Body of pancreas (tissue), 4 donors: ENCODE data around the gene PRCC. TPM values are rescaled to one million over a fixed set of nuclear protein-coding genes. Genes with fewer than 3 reads are reported as not detected.

Experiments used
- ATAC-seq: fragments of 150-250 bp; one replicate; pipeline ENCODE4 v1.9.1; 2016
- DNase-seq, 4 donors: peaks; one replicate each; pipeline ENCODE4 v3.0.0-alpha.2; 2019
- H3K27ac ChIP-seq, 4 donors: fragments of 200-600 bp; sonication (generic); 1 replicate in 3 of 4; 2 replicates in 1 of 4; pipeline versions ENCODE4 v1.5.1 to v1.6.1; 2016 to 2019; ENCODE audit warnings: mild to moderate bottlenecking in 1 of 4, mixed read lengths in 1 of 4, moderate library complexity in 1 of 4
- H3K27me3 ChIP-seq, 2 donors: fragments of 200-600 bp; sonication (generic); one replicate each; pipeline ENCODE4 v1.6.0; 2016; ENCODE audit warnings: mild to moderate bottlenecking in 1 of 2
- H3K36me3 ChIP-seq, 2 donors: fragments of 200-600 bp; sonication (generic); replicated peaks in 1 of 2; 2 replicates each; pipeline ENCODE4 v1.5.1; 2016; ENCODE audit warnings: low read depth in 2 of 2; ENCODE audit not compliant: insufficient read depth in 1 of 2
- H3K4me1 ChIP-seq: fragments of 200-600 bp; sonication (generic); one replicate; pipeline ENCODE4 v1.6.0; 2016
- H3K4me3 ChIP-seq, 2 donors: fragments of 200-600 bp; sonication (generic); 1 replicate in 1 of 2; 2 replicates in 1 of 2; pipeline ENCODE4 v1.5.1; 2016 to 2019
- H3K9me3 ChIP-seq, 3 donors: fragments of 200-600 bp; sonication (generic); 1 replicate in 2 of 3; 2 replicates in 1 of 3; pipeline ENCODE4 v1.5.1; 2016
- POLR2A ChIP-seq, 3 donors: fragments of 450-650 bp; IDR thresholded peaks; one replicate each; pipeline ENCODE4 v1.6.1; 2016; ENCODE audit warnings: antibody characterized with exemption in 3 of 3, mild to moderate bottlenecking in 2 of 3
- WGBS, 2 donors: methylation state at CpG; one replicate each; pipeline ENCODE4 v1.1.5; 2017; 5-methylcytosine and 5-hydroxymethylcytosine counted together
- intact Hi-C: fragments of 100-400 bp; cut with DNase I; formaldehyde crosslinking; loops from one replicate; pipeline ENCODE4 v1.15.1; 2023
- total RNA-seq, 2 donors: library from RNA; depleted of rRNA; stranded (reverse); fragments of >200 nt; gene quantifications; one replicate each; pipeline ENCODE4 v1.1.0, GENCODE V29; 2016
- TF ChIP-seq, protein P1 (sequence below), 7 experiments: fragments of 450-650 bp in 4 of 7; fragments of 200-600 bp in 3 of 7; sonication (generic) in 3 of 7; IDR thresholded peaks; one replicate each; pipeline ENCODE4 v1.5.1; 2016 to 2019; ENCODE audit warnings: antibody characterized with exemption in 7 of 7

Gene PRCC
- total RNA-seq, 2 donors from 2014 or later = 19.2 to 28.3 TPM

GRCh38 chr1:156806512-156807440 lies 39.4 kb downstream of the PRCC start:
- peak overlapping the region in 1 of 4 donors; percentile 32 for H3K27ac ChIP-seq

DNA sequence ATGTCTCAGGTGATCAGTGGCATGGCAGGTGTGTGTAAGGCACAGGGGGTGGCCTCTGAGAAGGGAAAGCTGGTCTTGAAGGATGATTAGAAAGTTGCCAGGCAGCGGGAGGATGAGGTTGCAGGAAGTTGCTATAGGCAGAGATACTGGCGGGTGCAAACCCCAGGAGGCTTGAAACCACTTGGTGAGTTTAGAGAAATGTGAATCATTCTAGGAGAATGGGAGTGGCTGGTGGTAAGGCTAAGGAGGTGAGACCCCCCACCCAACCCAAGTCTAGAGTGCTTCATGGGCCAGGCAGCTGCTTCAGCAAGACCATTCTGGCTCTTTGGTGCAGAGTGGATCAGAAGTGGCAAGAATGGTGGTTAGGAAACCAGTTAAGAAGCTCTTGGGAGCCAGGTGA lies 40.3 kb downstream of the PRCC start:
- no peak for ATAC-seq

More at GRCh38 chr1:156806512-156807440, 39.4 kb downstream of the PRCC start:
- H3K4me1 ChIP-seq = no peaks in the 10 kb centered on the region
- no peaks in the 10 kb centered on the region for H3K27me3 ChIP-seq
- TF ChIP-seq, protein P1, sequence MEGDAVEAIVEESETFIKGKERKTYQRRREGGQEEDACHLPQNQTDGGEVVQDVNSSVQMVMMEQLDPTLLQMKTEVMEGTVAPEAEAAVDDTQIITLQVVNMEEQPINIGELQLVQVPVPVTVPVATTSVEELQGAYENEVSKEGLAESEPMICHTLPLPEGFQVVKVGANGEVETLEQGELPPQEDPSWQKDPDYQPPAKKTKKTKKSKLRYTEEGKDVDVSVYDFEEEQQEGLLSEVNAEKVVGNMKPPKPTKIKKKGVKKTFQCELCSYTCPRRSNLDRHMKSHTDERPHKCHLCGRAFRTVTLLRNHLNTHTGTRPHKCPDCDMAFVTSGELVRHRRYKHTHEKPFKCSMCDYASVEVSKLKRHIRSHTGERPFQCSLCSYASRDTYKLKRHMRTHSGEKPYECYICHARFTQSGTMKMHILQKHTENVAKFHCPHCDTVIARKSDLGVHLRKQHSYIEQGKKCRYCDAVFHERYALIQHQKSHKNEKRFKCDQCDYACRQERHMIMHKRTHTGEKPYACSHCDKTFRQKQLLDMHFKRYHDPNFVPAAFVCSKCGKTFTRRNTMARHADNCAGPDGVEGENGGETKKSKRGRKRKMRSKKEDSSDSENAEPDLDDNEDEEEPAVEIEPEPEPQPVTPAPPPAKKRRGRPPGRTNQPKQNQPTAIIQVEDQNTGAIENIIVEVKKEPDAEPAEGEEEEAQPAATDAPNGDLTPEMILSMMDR (IDR thresholded peaks at IDR 0.05) = no peak
- TF ChIP-seq POLR2A (IDR thresholded peaks at IDR 0.05) = no peak
- intact Hi-C loops = no loop called here
- no peak overlapping the region for H3K4me3 ChIP-seq
- 69 to 75% methylated on average over 5 to 7 of the region's 7 CpGs for WGBS, 2 donors
- DNase-seq (no peak), ATAC-seq (no peak)
- no peaks in the 10 kb centered on the region for H3K9me3 ChIP-seq
- no peaks in the 10 kb centered on the region for H3K36me3 ChIP-seq

DNA sequence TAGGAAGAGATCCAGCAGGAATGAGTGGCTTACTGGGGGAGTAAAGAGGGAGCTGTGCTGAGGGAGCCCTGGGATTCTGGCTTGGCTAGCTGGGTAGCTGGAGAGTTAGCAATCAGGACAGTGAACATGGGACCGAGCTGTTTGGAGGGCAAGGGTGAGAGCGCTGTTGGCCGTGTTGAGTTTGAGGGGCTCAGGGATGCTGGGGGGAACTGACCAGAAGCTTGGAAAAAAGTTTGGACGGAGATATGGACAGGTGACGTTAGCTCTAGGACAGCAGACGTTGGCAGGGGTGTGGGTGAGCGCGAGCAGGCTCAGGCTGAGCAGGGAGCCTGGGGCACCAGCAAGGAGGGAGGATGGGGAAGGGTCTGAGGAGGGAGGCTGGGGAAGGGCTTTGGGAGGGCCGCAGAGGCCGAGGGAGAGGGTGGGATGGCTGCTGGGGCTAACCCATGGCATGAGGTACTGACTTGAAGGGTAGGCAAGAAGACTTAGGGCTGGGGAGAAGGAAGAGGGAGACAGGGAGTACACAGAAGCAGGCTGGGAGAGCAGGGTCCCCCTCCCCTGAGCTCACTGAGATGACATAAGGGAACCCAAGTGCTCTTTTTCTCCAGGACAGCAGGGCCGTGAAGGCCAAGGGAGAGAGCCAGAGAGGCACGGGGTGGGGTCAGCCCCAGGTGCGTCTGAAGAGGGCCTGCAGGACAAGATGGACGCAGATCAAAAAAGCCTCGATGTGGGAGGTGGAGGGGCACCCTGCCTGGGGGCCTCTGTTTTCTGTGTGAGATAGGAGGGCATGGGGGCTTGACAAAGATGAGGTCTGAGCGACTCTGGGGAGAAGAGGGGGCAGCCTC lies 41.1 kb downstream of the PRCC start:
- intact Hi-C loops = no loop called here
- Histone ChIP-seq H3K27me3 (no peaks in the 10 kb centered on the region), H3K4me1 (peaks cover 3% of the 10 kb centered on the region), H3K4me3 (no peak overlapping the region), H3K36me3 (no peaks in the 10 kb centered on the region), H3K27ac (no peak overlapping the region), H3K9me3 (no peaks in the 10 kb centered on the region)
- DNase-seq = no peak
- no peak for TF ChIP-seq POLR2A (IDR thresholded peaks at IDR 0.05)
- TF ChIP-seq, protein P1 (IDR thresholded peaks at IDR 0.05) = no peak
- no peak for ATAC-seq
- WGBS, 2 donors = 78 to 80% methylated on average over 16 of the region's 16 CpGs

More for the DNA sequence above, 40.3 kb downstream of the PRCC start:
- no peak for TF ChIP-seq POLR2A (IDR thresholded peaks at IDR 0.05)
- TF ChIP-seq, protein P1 (IDR thresholded peaks at IDR 0.05) = no peak
- no peaks in the 10 kb centered on the region for H3K27me3 ChIP-seq
- no peak overlapping the region for H3K4me3 ChIP-seq
- H3K36me3 ChIP-seq = no peaks in the 10 kb centered on the region
- no peaks in the 10 kb centered on the region for H3K9me3 ChIP-seq
- no peak for DNase-seq
- H3K4me1 ChIP-seq = no peaks in the 10 kb centered on the region
- intact Hi-C loops = no loop called here
- H3K27ac ChIP-seq = no peak overlapping the region
- 85 to 89% methylated on average over 2 of the region's 2 CpGs for WGBS, 2 donors

DNA sequence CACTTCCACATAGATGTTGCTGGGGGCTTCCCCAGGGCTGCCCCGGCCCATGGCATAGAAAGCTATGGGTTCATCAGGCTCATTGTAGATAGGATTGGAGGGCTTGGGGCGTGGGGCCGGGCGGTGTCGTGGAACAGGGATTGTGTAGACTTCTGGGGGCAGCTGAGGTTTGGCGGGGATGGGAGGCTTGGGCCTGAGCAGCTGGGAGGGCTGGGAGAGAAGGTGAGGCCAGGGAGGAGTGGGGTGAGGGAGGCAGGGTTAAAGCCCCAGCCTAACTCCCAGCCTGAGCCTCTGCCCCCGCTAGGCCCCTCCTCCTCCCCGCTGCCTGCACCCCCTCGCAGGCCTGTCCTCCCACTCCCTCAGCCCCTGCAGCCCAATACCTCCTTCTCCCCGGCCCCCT lies 41.9 kb downstream of the PRCC start:
- DNase-seq = no peak
- no peak for ATAC-seq
- no peak overlapping the region for H3K4me3 ChIP-seq
- TF ChIP-seq POLR2A (IDR thresholded peaks at IDR 0.05) = no peak
- TF ChIP-seq, protein P1 (IDR thresholded peaks at IDR 0.05) = no peak
- H3K9me3 ChIP-seq = no peaks in the 10 kb centered on the region
- 86 to 94% methylated on average over 8 to 10 of the region's 10 CpGs for WGBS, 2 donors
- no peaks in the 10 kb centered on the region for H3K27me3 ChIP-seq
- peaks cover 11% of the 10 kb centered on the region for H3K4me1 ChIP-seq
- intact Hi-C loops = no loop called here
- no peaks in the 10 kb centered on the region for H3K36me3 ChIP-seq
- H3K27ac ChIP-seq = no peak overlapping the region
